Right kidney (tissue), 1 donor: Measurements from ENCODE around the gene DNAJB5.

ENCODE experiments used
- DNase-seq: peaks from one replicate; pipeline ENCODE4 v3.0.0-alpha.2; 2016

DNAJB5 gene

GRCh38 chr9:34982361-34982760 lies 7.2 kb upstream of the DNAJB5 start:
- no peak for DNase-seq

GRCh38 chr9:34983209-34983608 lies 6.3 kb upstream of the DNAJB5 start:
- no peak for DNase-seq

- no peak for DNase-seq
Observed at GRCh38 chr9:34984049-34984448, 5.5 kb upstream of the DNAJB5 start.

GRCh38 chr9:34985311-34985899 lies 4.1 kb upstream of the DNAJB5 start:
- DNase-seq: no peak

- DNase-seq: no peak
Observed at GRCh38 chr9:34986540-34987047, 3.0 kb upstream of the DNAJB5 start.

GRCh38 chr9:34987160-34987901 lies 2.2 kb upstream of the DNAJB5 start:
- no peak for DNase-seq

GRCh38 chr9:34988218-34989002 lies 1.1 kb upstream of the DNAJB5 start:
- no peak for DNase-seq

- DNase-seq: peak; percentile 70
Observed at GRCh38 chr9:34989946-34990635, 546 bp downstream of the DNAJB5 start.

GRCh38 chr9:34990908-34991606 lies 1.5 kb downstream of the DNAJB5 start:
- DNase-seq: no peak

- no peak for DNase-seq
Observed at GRCh38 chr9:34991607-34992375, 2.2 kb downstream of the DNAJB5 start.

- DNase-seq: no peak
Observed at GRCh38 chr9:34992376-34992951, 2.9 kb downstream of the DNAJB5 start.

GRCh38 chr9:34993502-34994259 lies 4.1 kb downstream of the DNAJB5 start:
- no peak for DNase-seq

- no peak for DNase-seq
Observed at GRCh38 chr9:34994260-34994899, 4.8 kb downstream of the DNAJB5 start.

GRCh38 chr9:34994900-34995669 lies 5.5 kb downstream of the DNAJB5 start:
- no peak for DNase-seq

- DNase-seq: no peak
Observed at GRCh38 chr9:34995670-34996060, 6.1 kb downstream of the DNAJB5 start.

- no peak for DNase-seq
Observed at GRCh38 chr9:34996181-34996904, 6.8 kb downstream of the DNAJB5 start.

- peak; percentile 15 for DNase-seq
Observed at GRCh38 chr9:34996905-34997279, 7.3 kb downstream of the DNAJB5 start.

- peak; percentile 8 for DNase-seq
Observed at GRCh38 chr9:34997379-34997781, 7.8 kb downstream of the DNAJB5 start.
